ENCODE results near the gene AAK1. TPM values are rescaled to one million over a fixed set of nuclear protein-coding genes. Genes with fewer than 3 reads are reported as not detected.
"Not testable (repeated sequence)": the region's sequence is repeated elsewhere in the genome, so short reads cannot be mapped to it uniquely, and the experiment has no call there.

AAK1 gene
- total RNA-seq, 2 experiments from 2014 or later, result 115 to 121 TPM

DNA sequence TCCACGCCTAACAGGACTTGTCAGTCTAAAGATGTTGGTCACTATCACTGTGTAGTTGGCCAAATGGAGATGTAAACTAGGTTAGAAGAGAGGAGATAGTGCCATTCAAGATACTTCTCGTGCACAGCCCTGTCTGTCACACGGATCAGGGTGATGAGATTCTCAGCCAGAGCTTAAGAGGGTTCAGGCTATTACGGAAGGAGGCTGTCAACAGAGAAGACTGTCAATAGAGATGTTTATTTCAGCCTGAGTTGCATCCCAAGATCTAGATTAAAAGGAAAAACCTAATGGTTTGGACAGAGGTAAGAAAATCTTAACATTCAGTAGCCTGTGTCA, 83.4 kb downstream of the AAK1 start:
- no peak for DNase-seq
- peaks cover 13% of the 10 kb centered on the region for H3K36me3 Mint-ChIP-seq (ENCODE audit: low read depth)
- H3K4me1 Mint-ChIP-seq, result peaks cover 38% of the 10 kb centered on the region
- no peak overlapping the region for H3K27ac Mint-ChIP-seq
- CTCF ChIA-PET, result interaction anchor here (1.0 to 2.2 kb wide), 5 partner anchors 11 to 165 kb away, joined by 3 to 19 read pairs (median 6); partner anchors contain the start of gene NFU1
- POLR2A ChIA-PET, result no interaction called here
- H3K4me3 Mint-ChIP-seq, result no peak overlapping the region
- H3K9me3 Mint-ChIP-seq, result no peaks in the 10 kb centered on the region
- H3K27me3 Mint-ChIP-seq, result no peaks in the 10 kb centered on the region

DNA sequence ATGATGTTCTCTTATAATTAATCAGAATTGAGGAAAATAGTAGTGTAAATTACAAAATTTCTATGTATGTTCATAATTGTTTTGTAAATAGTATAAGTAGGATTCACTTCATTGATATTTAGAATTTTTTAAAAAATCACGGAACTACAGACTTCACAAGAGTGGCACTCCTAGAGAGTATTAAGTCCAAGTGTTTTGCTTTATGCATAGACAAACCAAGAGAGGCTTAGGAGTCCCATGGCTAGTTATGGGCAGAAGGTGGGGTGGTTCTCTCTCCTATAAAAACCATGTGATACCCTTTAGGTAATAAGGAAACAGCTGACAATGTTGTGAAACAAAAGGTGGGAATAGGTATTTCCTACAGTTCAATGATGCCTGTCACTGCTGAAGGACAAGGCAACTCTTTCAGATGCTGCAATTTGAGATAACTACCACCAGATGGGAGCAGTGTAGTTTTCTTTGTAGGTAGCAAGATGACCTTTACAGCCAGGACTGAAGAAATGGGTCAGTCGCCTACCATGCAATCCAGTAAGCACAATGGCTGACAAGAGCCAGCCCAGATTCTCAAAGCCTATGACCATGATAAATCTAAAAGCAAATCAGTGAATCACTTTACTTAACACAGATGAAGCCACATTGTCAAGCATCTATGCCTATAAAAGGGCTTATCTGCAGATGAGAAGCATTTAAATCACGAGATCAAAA, 83.9 kb downstream of the AAK1 start:
- Mint-ChIP-seq H3K4me3 (no peak overlapping the region), H3K36me3 (ENCODE audit: low read depth) (peaks cover 18% of the 10 kb centered on the region), H3K9me3 (no peaks in the 10 kb centered on the region), H3K27ac (no peak overlapping the region), H3K27me3 (no peaks in the 10 kb centered on the region), H3K4me1 (peaks cover 38% of the 10 kb centered on the region)
- DNase-seq, result no peak
- CTCF ChIA-PET, result interaction anchor here (1.9 kb wide), 1 partner anchor 12 kb away, joined by 6 read pairs; no protein-coding TSS in a partner anchor
- POLR2A ChIA-PET, result no interaction called here

GRCh38 chr2:69556008-69556407, 87.5 kb downstream of the AAK1 start:
- Mint-ChIP-seq H3K4me1 (peaks cover 28% of the 10 kb centered on the region), H3K27me3 (no peaks in the 10 kb centered on the region), H3K36me3 (ENCODE audit: low read depth) (peaks cover 31% of the 10 kb centered on the region), H3K27ac (no peak overlapping the region), H3K4me3 (no peak overlapping the region), H3K9me3 (no peaks in the 10 kb centered on the region)
- ChIA-PET CTCF (interaction anchor here (1.5 kb wide), 1 partner anchor 10 kb away, joined by 13 read pairs; no protein-coding TSS in a partner anchor), POLR2A (no interaction called here)
- DNase-seq, result no peak

- Mint-ChIP-seq H3K27me3 (no peaks in the 10 kb centered on the region), H3K4me1 (peaks cover 27% of the 10 kb centered on the region), H3K4me3 (no peak overlapping the region), H3K27ac (peak overlapping the region; percentile 10), H3K36me3 (ENCODE audit: low read depth) (peaks cover 35% of the 10 kb centered on the region), H3K9me3 (no peaks in the 10 kb centered on the region)
- ChIA-PET CTCF (interaction anchor here (0.6 to 3.6 kb wide), 3 partner anchors 10 to 164 kb away, joined by 3 to 33 read pairs (median 8); no protein-coding TSS in a partner anchor), POLR2A (interaction anchor here (0.8 to 1.1 kb wide), 3 partner anchors 10 to 128 kb away, joined by 3 read pairs; partner anchors contain the start of gene NFU1)
- no peak for DNase-seq
These were observed 88.6 kb downstream of the AAK1 start for GRCh38 chr2:69554981-69555380.

DNA sequence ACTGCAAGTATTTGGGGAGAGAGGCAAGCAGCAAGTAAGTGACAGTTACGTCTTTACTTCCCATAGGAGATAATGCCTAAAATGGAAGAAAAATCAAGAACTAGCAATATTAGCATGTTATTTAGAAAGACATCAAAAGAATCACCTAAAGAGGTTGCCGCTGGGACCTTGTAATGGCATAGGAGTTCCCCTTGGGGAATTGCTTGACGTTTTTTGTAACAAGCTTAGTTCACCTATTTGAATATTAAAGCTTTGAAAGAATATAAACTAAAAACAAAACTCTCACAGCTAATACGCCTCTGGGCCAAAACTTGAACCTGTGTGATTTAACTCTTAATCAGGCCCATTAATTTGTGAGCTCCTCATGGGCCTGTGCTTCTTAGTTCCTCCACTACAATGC, 89.0 kb downstream of the AAK1 start:
- Mint-ChIP-seq H3K9me3 (no peaks in the 10 kb centered on the region), H3K27ac (peak overlapping the region; percentile 10), H3K4me1 (peaks cover 23% of the 10 kb centered on the region), H3K4me3 (no peak overlapping the region), H3K27me3 (no peaks in the 10 kb centered on the region), H3K36me3 (ENCODE audit: low read depth) (peaks cover 38% of the 10 kb centered on the region)
- no peak for DNase-seq
- ChIA-PET POLR2A (interaction anchor here (0.8 to 1.1 kb wide), 3 partner anchors 10 to 129 kb away, joined by 3 read pairs; partner anchors contain the start of gene NFU1), CTCF (interaction anchor here (0.6 to 3.6 kb wide), 4 partner anchors 11 to 171 kb away, joined by 3 to 33 read pairs (median 6); no protein-coding TSS in a partner anchor)

DNA sequence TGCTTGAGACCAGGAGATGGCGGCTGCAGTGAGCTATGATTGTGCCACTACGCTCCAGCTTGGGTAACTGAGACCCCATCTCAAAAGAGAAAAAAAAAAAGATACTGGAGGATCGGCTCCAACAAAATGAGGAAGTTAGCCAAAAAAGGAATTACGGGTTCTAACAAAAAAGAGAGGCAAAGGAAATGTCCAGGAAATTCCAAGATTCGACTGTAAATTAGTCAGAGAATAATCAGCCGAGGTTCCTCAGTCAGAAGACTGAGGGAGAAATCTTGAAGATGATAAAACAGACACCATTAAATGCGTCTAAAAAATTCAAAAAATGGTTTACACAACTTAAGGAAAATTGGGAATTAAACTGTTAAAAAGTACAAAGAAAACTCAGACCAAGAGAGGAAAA, 89.5 kb downstream of the AAK1 start:
- H3K4me3 Mint-ChIP-seq, result no peak overlapping the region
- no peaks in the 10 kb centered on the region for H3K9me3 Mint-ChIP-seq
- H3K4me1 Mint-ChIP-seq, result peaks cover 20% of the 10 kb centered on the region
- ChIA-PET POLR2A (interaction anchor here (1.1 kb wide), 1 partner anchor 129 kb away, joined by 3 read pairs; no protein-coding TSS in a partner anchor), CTCF (interaction anchor here (0.6 to 3.6 kb wide), 4 partner anchors 11 to 171 kb away, joined by 3 to 33 read pairs (median 6); no protein-coding TSS in a partner anchor)
- peaks cover 41% of the 10 kb centered on the region for H3K36me3 Mint-ChIP-seq (ENCODE audit: low read depth)
- no peaks in the 10 kb centered on the region for H3K27me3 Mint-ChIP-seq
- H3K27ac Mint-ChIP-seq, result no peak overlapping the region
- no peak for DNase-seq

- not testable (repeated sequence) for H3K27ac Mint-ChIP-seq, H3K27me3 Mint-ChIP-seq, DNase-seq, H3K4me3 Mint-ChIP-seq, H3K9me3 Mint-ChIP-seq
- ChIA-PET CTCF (interaction anchor here (2.3 kb wide), 1 partner anchor 14 kb away, joined by 12 read pairs; no protein-coding TSS in a partner anchor), POLR2A (interaction anchor here (1.5 kb wide), 1 partner anchor 113 kb away, joined by 3 read pairs; the partner anchor contains the start of gene NFU1)
- H3K4me1 Mint-ChIP-seq, result peaks cover 12% of the 10 kb centered on the region
- H3K36me3 Mint-ChIP-seq (ENCODE audit: low read depth), result peaks cover 57% of the 10 kb centered on the region
These were observed 93.0 kb downstream of the AAK1 start for GRCh38 chr2:69550511-69550910.

GRCh38 chr2:69549421-69549820, 94.1 kb downstream of the AAK1 start:
- ChIA-PET CTCF (interaction anchor here (2.3 kb wide), 1 partner anchor 15 kb away, joined by 12 read pairs; no protein-coding TSS in a partner anchor), POLR2A (interaction anchor here (0.6 kb wide), 1 partner anchor 494 kb away, joined by 3 read pairs; no protein-coding TSS in a partner anchor)
- Mint-ChIP-seq H3K4me3 (no peak overlapping the region), H3K36me3 (ENCODE audit: low read depth) (peaks cover 55% of the 10 kb centered on the region), H3K4me1 (peaks cover 4% of the 10 kb centered on the region), H3K27me3 (no peaks in the 10 kb centered on the region), H3K9me3 (peaks cover 7% of the 10 kb centered on the region), H3K27ac (no peak overlapping the region)
- DNase-seq, result no peak

GRCh38 chr2:69547984-69548715, 95.4 kb downstream of the AAK1 start:
- ChIA-PET CTCF (interaction anchor here (1.1 kb wide), 1 partner anchor 17 kb away, joined by 5 read pairs; no protein-coding TSS in a partner anchor), POLR2A (interaction anchor here (0.6 kb wide), 1 partner anchor 206 kb away, joined by 3 read pairs; no protein-coding TSS in a partner anchor)
- H3K9me3 Mint-ChIP-seq, result peaks cover 7% of the 10 kb centered on the region
- no peak for DNase-seq
- peaks cover 3% of the 10 kb centered on the region for H3K4me1 Mint-ChIP-seq
- H3K4me3 Mint-ChIP-seq, result no peak overlapping the region
- peaks cover 62% of the 10 kb centered on the region for H3K36me3 Mint-ChIP-seq (ENCODE audit: low read depth)
- H3K27me3 Mint-ChIP-seq, result no peaks in the 10 kb centered on the region
- H3K27ac Mint-ChIP-seq, result no peak overlapping the region

DNA sequence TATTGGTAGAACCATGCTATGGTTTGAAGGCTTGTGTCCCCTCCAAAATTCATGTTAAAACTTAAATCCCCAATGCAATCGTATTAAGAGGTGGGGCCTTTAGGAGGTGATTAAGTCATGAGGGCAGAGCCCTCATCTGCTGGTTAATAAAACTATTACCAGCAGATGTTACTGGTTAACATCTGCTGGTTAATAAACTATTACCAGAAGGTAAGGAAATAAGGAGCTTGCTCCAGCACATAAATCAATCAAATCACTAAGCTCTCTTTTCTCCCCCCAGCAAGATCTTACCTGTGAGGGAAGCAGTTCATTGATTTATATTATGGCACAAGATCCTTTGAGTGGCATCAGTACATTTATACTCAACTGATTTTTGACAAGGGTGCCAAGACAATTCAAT, 96.9 kb downstream of the AAK1 start:
- Mint-ChIP-seq H3K4me1 (peaks cover 3% of the 10 kb centered on the region), H3K4me3 (no peak overlapping the region), H3K36me3 (ENCODE audit: low read depth) (peaks cover 64% of the 10 kb centered on the region), H3K9me3 (peaks cover 7% of the 10 kb centered on the region), H3K27me3 (no peaks in the 10 kb centered on the region), H3K27ac (no peak overlapping the region)
- ChIA-PET POLR2A (no interaction called here), CTCF (no interaction called here)
- no peak for DNase-seq

DNA sequence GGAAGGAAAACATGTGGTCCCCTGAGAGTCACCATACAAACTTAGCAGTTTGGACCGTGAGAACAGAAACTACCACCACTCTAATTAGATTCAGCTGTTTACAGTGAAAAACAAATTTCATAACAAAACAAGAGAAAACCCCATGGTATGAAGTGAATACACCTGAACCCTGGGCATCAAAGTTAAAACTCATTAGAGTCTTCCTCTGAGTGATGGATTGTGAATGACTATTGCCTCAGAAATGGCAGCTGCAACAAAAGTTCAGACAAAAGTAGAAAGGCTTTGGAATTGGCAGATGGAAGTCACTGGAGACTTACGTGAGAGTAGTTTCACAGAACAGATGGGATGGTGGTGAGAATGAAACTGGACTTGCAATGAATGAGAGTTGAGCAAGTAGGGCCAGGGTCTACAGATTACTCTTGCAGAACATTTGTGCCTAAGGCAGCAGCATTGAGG, 98.0 kb downstream of the AAK1 start:
- ChIA-PET CTCF (interaction anchor here (1.0 kb wide), 1 partner anchor 20 kb away, joined by 4 read pairs; no protein-coding TSS in a partner anchor), POLR2A (no interaction called here)
- peaks cover 7% of the 10 kb centered on the region for H3K9me3 Mint-ChIP-seq

DNA sequence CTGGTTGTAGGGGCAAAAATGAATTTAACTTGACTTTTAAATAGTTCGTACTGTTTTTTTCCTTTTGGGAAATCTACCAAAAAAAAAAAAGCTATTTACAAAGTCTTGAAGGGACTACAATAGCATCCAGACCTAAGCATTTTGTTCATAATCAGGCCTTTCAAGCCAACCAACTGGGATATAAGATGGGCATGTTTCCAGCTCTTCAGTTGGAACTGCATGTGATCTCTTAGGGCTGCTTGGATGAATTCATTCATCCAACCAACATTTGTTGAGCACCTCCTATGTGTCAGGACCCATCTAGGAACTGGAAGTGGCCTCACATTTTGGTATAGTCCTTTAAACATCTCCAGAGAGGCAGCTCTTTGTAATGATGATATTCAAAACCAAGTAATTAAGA, 98.6 kb downstream of the AAK1 start:
- H3K9me3 Mint-ChIP-seq, result peaks cover 7% of the 10 kb centered on the region
- peaks cover 61% of the 10 kb centered on the region for H3K36me3 Mint-ChIP-seq (ENCODE audit: low read depth)
- H3K4me3 Mint-ChIP-seq, result no peak overlapping the region
- ChIA-PET POLR2A (no interaction called here), CTCF (interaction anchor here (1.0 kb wide), 1 partner anchor 20 kb away, joined by 4 read pairs; no protein-coding TSS in a partner anchor)
- H3K27me3 Mint-ChIP-seq, result no peaks in the 10 kb centered on the region
- DNase-seq, result no peak
- H3K27ac Mint-ChIP-seq, result no peak overlapping the region
- no peaks in the 10 kb centered on the region for H3K4me1 Mint-ChIP-seq

More for the DNA sequence above, 98.0 kb downstream of the AAK1 start:
- no peak for DNase-seq
- Mint-ChIP-seq H3K27ac (no peak overlapping the region), H3K27me3 (no peaks in the 10 kb centered on the region), H3K36me3 (ENCODE audit: low read depth) (peaks cover 60% of the 10 kb centered on the region), H3K4me3 (no peak overlapping the region), H3K4me1 (no peaks in the 10 kb centered on the region)

DNA sequence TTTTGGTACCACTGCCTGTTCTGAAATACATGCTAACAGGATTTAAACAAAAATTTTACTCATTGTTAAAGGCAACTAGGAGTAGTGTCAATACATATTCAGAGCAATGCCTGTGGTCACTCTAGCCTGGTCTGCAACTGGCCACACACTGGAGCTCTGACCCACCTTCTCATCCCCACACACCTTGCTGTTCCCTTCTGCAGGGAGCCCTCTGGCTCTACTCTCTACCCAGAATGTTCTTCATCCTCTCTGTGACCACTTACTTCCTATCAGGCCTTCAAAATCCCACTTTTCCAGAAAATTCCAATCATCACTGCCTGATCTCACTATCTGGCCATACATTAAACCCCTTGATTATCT, 104.0 kb downstream of the AAK1 start:
- CTCF ChIA-PET, result no interaction called here
- Mint-ChIP-seq H3K4me3 (no peak overlapping the region), H3K27ac (no peak overlapping the region), H3K9me3 (no peaks in the 10 kb centered on the region), H3K27me3 (no peaks in the 10 kb centered on the region), H3K36me3 (ENCODE audit: low read depth) (peaks cover 70% of the 10 kb centered on the region), H3K4me1 (peaks cover 17% of the 10 kb centered on the region)
- no peak for DNase-seq
- POLR2A ChIA-PET, result no interaction called here

Data from activated CD4-positive, alpha-beta memory T cell treated with anti-CD3 and anti-CD28 coated beads, Interleukin-2, amount 10 ng/mL, durations not matched to agents 7 days and 5 days (primary cell).